ENCODE data around the gene PLS3.

Gene PLS3

DNA sequence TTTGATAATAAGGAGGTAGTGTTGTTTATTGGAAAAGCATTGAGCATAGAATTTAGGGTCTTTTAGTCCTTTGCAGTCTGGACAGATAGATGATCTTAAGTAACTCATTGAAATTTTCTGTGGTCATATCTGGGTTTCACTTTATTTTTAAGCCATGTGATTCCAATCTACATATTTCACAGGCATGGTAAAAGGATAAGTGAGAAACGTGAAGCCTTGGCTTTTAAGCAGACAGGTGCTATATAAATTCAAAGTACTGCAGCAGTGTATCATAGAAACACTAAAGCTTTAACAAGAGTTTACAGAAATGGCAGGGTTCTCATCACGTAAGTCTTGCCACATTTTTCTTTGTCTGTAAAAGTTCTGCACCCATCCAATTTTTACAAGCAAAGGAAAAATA is 4.9 kb downstream of the PLS3 start:
- Histone ChIP-seq H3K4me3 (ENCODE audit: low read depth, low read length) (0 out of 2 replicates have a peak overlapping the region, but pooled peaks have one; percentile 29), H3K27me3 (ENCODE audit: insufficient read depth, low read length) (no peaks in the 10 kb centered on the region), H3K79me2 (ENCODE audit: control insufficient read depth, insufficient read depth, low read length, unreplicated experiment) (peaks cover 87% of the 10 kb centered on the region), H3K27ac (ENCODE audit: low read depth, low read length) (no peak overlapping the region), H2AFZ (ENCODE audit: low read length, unreplicated experiment) (no peak overlapping the region), H3K4me1 (ENCODE audit: control insufficient read depth, insufficient read depth, low read length, unreplicated experiment) (peaks cover 28% of the 10 kb centered on the region), H3K36me3 (ENCODE audit: insufficient read depth, low read length) (no peaks in the 10 kb centered on the region)

GRCh38 chrX:115571712-115572111 is 10.7 kb downstream of the PLS3 start:
- H2AFZ ChIP-seq (ENCODE audit: low read length, unreplicated experiment): no peak overlapping the region
- peak overlapping the region; percentile 51 for H3K27ac ChIP-seq (ENCODE audit: low read depth, low read length)
- peaks cover 77% of the 10 kb centered on the region for H3K79me2 ChIP-seq (ENCODE audit: control insufficient read depth, insufficient read depth, low read length, unreplicated experiment)

DNA sequence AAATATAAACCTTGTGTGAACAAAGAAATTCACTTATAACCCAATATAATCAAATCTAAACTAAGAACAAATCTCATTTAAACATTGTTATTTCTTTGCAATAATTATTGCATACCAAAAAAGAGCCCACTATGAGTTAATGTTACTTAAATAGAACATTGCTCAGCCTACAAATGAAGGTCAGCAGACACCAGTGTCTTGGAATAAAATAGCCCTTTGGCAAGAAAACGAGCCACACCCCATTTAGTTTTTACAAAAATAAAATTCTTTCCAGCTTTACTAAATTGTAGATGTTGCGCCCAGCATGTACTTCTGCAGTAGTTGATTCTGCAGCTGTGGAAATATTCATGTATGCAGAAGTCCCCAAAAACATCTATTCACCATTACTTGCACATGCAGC is 12.2 kb downstream of the PLS3 start:
- H3K79me2 ChIP-seq (ENCODE audit: control insufficient read depth, insufficient read depth, low read length, unreplicated experiment): peaks cover 78% of the 10 kb centered on the region
- H2AFZ ChIP-seq (ENCODE audit: low read length, unreplicated experiment): no peak overlapping the region

More at GRCh38 chrX:115571712-115572111, 10.7 kb downstream of the PLS3 start:
- 0 out of 2 replicates have a peak, but pooled peaks cover 6% of the 10 kb centered on the region for H3K36me3 ChIP-seq (ENCODE audit: insufficient read depth, low read length)
- H3K4me3 ChIP-seq (ENCODE audit: low read depth, low read length): no peak overlapping the region
- H3K4me1 ChIP-seq (ENCODE audit: control insufficient read depth, insufficient read depth, low read length, unreplicated experiment): peaks cover 12% of the 10 kb centered on the region
- no peaks in the 10 kb centered on the region for H3K27me3 ChIP-seq (ENCODE audit: insufficient read depth, low read length)

DNA sequence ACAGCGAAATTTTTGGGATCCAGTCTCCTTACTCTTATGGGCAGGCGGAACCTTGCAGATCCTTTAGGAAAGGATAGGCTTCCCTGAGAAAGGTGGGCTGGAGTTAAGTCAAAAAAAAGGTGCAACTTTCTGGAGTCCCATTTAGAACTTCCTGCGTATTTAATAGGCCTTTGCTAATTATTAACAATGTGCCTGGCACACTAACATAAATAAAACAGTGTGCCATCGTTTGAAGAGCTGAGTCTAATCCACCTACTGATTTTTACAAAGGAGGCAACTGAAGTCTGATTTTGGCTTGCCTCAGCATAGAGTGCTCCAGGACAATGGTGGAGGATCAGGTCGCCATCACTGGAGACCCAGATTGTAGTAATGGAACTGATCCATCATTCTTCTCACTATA is 15.7 kb downstream of the PLS3 start:
- Histone ChIP-seq H3K27ac (ENCODE audit: low read depth, low read length) (no peak overlapping the region), H3K36me3 (ENCODE audit: insufficient read depth, low read length) (0 out of 2 replicates have a peak, but pooled peaks cover 8% of the 10 kb centered on the region), H2AFZ (ENCODE audit: low read length, unreplicated experiment) (no peak overlapping the region), H3K27me3 (ENCODE audit: insufficient read depth, low read length) (no peaks in the 10 kb centered on the region), H3K4me3 (ENCODE audit: low read depth, low read length) (no peak overlapping the region), H3K79me2 (ENCODE audit: control insufficient read depth, insufficient read depth, low read length, unreplicated experiment) (peaks cover 80% of the 10 kb centered on the region), H3K4me1 (ENCODE audit: control insufficient read depth, insufficient read depth, low read length, unreplicated experiment) (peaks cover 16% of the 10 kb centered on the region)

More for the DNA sequence above, 12.2 kb downstream of the PLS3 start:
- Histone ChIP-seq H3K36me3 (ENCODE audit: insufficient read depth, low read length) (0 out of 2 replicates have a peak, but pooled peaks cover 8% of the 10 kb centered on the region), H3K4me3 (ENCODE audit: low read depth, low read length) (no peak overlapping the region), H3K27me3 (ENCODE audit: insufficient read depth, low read length) (no peaks in the 10 kb centered on the region), H3K4me1 (ENCODE audit: control insufficient read depth, insufficient read depth, low read length, unreplicated experiment) (peaks cover 12% of the 10 kb centered on the region), H3K27ac (ENCODE audit: low read depth, low read length) (no peak overlapping the region)

DNA sequence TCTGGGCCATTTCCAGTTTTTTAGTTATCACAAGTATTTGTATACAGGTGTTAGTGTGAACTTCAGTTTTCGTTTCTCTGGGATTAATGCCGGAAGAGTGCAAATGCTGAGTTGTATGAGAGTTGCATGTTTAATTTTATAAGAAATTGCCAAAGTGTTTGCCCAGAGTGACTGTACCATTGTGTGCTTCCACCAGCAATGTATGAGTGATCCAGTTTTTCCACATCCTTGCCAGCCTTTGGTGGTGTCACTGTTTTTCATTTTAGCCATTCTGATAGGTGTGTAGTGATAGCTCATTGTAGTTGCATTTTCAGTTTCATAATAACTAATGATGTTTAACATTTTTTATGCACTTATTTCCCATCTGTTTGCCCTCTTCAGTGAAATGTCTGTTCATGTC is 18.4 kb downstream of the PLS3 start:
- Histone ChIP-seq H3K27ac (ENCODE audit: low read depth, low read length) (no peak overlapping the region), H2AFZ (ENCODE audit: low read length, unreplicated experiment) (no peak overlapping the region), H3K36me3 (ENCODE audit: insufficient read depth, low read length) (0 out of 2 replicates have a peak, but pooled peaks cover 8% of the 10 kb centered on the region), H3K27me3 (ENCODE audit: insufficient read depth, low read length) (no peaks in the 10 kb centered on the region), H3K4me3 (ENCODE audit: low read depth, low read length) (no peak overlapping the region), H3K79me2 (ENCODE audit: control insufficient read depth, insufficient read depth, low read length, unreplicated experiment) (peaks cover 81% of the 10 kb centered on the region), H3K4me1 (ENCODE audit: control insufficient read depth, insufficient read depth, low read length, unreplicated experiment) (peaks cover 30% of the 10 kb centered on the region)

DNA sequence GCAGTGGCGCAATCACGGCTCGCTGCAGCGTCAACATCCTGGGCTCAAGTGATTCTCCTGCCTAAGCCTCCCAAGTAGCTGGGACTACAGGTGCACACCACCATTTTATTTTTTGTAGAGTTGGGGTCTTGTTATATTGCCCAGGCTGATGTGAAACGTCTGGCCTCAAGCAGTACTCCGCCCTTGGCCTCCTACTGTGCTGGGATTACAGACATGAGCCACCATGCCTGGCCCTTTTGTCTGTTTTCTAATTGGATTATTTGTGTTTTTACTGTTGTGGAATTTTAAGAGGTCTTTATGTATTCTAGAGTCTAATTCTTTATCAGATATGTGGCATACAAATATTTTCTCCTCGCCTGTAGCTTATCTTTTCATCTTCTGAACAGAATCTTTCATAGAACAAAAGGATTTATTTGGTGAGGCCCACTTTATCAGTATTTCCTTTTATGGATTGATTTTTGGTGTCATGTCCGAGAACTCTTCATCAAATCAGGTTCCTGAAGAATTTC is 18.9 kb downstream of the PLS3 start:
- Histone ChIP-seq H3K4me3 (ENCODE audit: low read depth, low read length) (no peak overlapping the region), H3K4me1 (ENCODE audit: control insufficient read depth, insufficient read depth, low read length, unreplicated experiment) (peaks cover 34% of the 10 kb centered on the region), H3K36me3 (ENCODE audit: insufficient read depth, low read length) (0 out of 2 replicates have a peak, but pooled peaks cover 8% of the 10 kb centered on the region), H3K27ac (ENCODE audit: low read depth, low read length) (no peak overlapping the region), H3K27me3 (ENCODE audit: insufficient read depth, low read length) (no peaks in the 10 kb centered on the region), H3K79me2 (ENCODE audit: control insufficient read depth, insufficient read depth, low read length, unreplicated experiment) (peaks cover 83% of the 10 kb centered on the region), H2AFZ (ENCODE audit: low read length, unreplicated experiment) (no peak overlapping the region)

DNA sequence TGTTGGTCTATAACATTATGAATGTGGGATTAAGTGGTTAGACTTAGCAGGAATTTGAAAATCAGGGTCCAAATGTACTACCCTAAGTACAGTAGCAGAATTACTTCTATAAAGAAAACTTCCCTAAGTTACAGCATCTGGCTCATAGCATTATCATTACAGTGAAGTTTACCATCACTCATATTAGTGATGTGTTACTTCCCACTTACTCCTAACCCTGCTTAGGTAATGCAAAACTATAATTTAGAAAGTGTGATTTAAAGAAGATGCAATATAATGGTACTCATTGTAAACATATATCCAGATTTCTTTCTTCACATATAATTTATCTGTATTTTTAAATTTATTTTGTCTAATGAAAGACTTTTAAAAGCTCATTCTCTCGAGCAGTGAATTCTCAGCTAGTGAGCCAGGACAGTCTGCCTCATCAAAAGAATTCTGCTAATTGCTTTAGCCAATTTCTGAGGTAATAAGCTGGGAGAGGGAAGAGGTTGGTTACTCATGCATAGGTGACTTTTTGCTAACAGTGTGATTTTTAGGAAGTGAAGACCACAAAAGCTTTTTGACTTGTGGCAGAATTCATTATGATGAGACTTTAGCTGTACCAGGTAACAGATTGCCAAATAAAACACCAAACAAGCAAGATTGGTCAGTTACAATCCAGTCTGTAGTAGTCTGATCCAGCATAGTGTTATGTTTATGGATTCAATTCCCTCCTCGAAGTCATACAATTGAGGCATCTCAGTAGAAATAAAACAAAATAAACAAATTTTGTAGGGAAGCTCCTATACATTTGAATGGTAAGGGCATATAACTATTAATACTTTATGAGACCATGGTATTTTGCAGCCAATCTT is 21.0 kb downstream of the PLS3 start:
- Histone ChIP-seq H3K4me1 (ENCODE audit: control insufficient read depth, insufficient read depth, low read length, unreplicated experiment) (peaks cover 34% of the 10 kb centered on the region), H3K4me3 (ENCODE audit: low read depth, low read length) (no peak overlapping the region), H3K79me2 (ENCODE audit: control insufficient read depth, insufficient read depth, low read length, unreplicated experiment) (peaks cover 82% of the 10 kb centered on the region), H3K27me3 (ENCODE audit: insufficient read depth, low read length) (no peaks in the 10 kb centered on the region), H3K27ac (ENCODE audit: low read depth, low read length) (peak overlapping the region; percentile 44), H3K36me3 (ENCODE audit: insufficient read depth, low read length) (no peaks in the 10 kb centered on the region), H2AFZ (ENCODE audit: low read length, unreplicated experiment) (no peak overlapping the region)

DNA sequence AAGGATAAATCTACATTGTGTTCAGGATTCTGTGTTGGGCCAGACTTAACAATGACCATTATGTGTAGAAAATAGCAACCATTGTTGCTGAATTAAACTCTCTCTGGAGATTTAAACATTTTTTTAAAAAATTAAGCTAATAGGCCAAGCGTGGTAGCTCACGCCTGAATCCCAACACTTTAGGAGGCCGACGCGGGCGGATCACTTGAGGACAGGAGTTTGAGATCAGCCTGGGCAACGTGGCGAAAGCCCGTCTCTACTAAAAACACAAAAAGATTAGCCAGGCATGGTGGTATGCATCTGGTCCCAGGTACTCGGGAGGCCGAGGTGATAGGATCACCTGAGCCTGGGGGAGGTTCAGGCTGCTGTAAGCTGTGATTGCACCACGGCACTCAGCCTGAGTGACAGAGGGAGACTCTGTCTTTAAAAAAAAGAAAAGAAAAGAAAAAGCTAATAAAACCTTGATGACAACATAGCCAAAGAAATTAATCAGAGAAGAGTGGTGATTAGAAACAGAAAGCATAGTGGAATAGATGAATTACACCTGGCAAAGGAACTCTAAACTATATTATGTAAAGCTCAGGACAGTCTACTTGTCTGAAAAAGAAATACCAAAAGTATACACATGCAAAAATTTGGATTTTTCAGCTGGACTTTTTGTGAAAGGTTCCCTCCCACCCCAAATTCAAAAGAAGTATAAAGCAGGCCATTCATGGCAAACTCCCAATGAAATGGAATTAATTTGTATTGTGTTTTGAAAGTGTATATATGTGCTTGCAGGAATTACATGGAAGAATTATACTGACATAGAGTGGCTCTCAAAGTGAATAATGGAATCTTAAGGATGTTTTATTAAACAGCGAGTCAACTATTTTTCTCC is 21.9 kb downstream of the PLS3 start:
- H3K79me2 ChIP-seq (ENCODE audit: control insufficient read depth, insufficient read depth, low read length, unreplicated experiment): peaks cover 79% of the 10 kb centered on the region
- peaks cover 34% of the 10 kb centered on the region for H3K4me1 ChIP-seq (ENCODE audit: control insufficient read depth, insufficient read depth, low read length, unreplicated experiment)
- H3K36me3 ChIP-seq (ENCODE audit: insufficient read depth, low read length): no peaks in the 10 kb centered on the region
- H3K27ac ChIP-seq (ENCODE audit: low read depth, low read length): peak overlapping the region; percentile 67
- H2AFZ ChIP-seq (ENCODE audit: low read length, unreplicated experiment): no peak overlapping the region
- no peaks in the 10 kb centered on the region for H3K27me3 ChIP-seq (ENCODE audit: insufficient read depth, low read length)
- H3K4me3 ChIP-seq (ENCODE audit: low read depth, low read length): peak overlapping the region; percentile 65

DNA sequence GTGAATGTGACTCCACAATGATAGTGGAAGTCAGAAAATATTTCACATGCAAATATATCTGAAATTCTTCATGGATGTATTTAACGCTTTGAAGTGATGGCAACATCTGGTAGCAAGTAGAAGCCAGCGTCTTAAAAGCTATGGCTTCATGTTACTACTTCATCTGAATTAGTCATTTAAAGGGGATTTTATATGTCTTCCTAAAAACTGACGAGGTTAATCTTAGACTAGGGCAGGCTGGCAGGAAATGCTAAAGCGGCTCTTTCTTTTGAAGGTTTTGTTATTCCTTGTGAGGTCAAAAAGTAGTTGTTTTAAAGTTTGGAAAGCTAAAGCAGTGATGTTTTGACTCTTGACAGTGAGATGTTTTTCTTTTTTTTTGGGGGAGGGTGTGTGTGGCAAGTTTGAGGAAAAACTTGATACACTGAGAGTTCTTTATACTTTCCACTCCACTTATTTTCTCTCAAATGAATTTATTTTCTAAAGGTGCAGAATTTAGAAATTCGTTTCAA is 22.6 kb downstream of the PLS3 start:
- H3K4me3 ChIP-seq (ENCODE audit: low read depth, low read length): peak overlapping the region; percentile 65
- peaks cover 34% of the 10 kb centered on the region for H3K4me1 ChIP-seq (ENCODE audit: control insufficient read depth, insufficient read depth, low read length, unreplicated experiment)
- H3K79me2 ChIP-seq (ENCODE audit: control insufficient read depth, insufficient read depth, low read length, unreplicated experiment): peaks cover 83% of the 10 kb centered on the region

DNA sequence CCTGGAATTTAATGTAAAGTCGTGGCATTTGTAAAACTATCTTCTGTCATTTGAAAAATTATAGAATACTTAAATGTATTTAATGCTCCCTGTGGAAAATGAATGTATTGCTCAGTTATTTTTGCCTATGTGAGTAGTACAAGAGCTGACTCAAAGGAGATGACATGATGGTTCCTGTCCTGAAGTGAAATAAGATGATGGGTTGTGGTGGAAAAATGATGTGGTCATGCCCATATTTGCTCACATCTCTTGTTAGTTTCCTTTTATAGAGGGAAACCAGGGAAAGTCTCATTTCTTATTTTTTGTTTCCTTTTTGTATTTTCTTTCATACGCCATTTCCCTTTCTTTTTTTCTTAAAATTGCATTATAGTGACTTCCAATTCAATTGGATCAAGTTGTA is 23.7 kb downstream of the PLS3 start:
- Histone ChIP-seq H3K4me3 (ENCODE audit: low read depth, low read length) (peak overlapping the region; percentile 45; the same call in 1 of the 2 replicates), H3K36me3 (ENCODE audit: insufficient read depth, low read length) (no peaks in the 10 kb centered on the region), H3K79me2 (ENCODE audit: control insufficient read depth, insufficient read depth, low read length, unreplicated experiment) (peaks cover 86% of the 10 kb centered on the region), H3K27ac (ENCODE audit: low read depth, low read length) (peak overlapping the region; percentile 67), H2AFZ (ENCODE audit: low read length, unreplicated experiment) (no peak overlapping the region), H3K27me3 (ENCODE audit: insufficient read depth, low read length) (no peaks in the 10 kb centered on the region), H3K4me1 (ENCODE audit: control insufficient read depth, insufficient read depth, low read length, unreplicated experiment) (peaks cover 34% of the 10 kb centered on the region)

More for the DNA sequence above, 22.6 kb downstream of the PLS3 start:
- Histone ChIP-seq H2AFZ (ENCODE audit: low read length, unreplicated experiment) (no peak overlapping the region), H3K27ac (ENCODE audit: low read depth, low read length) (peak overlapping the region; percentile 67), H3K27me3 (ENCODE audit: insufficient read depth, low read length) (no peaks in the 10 kb centered on the region), H3K36me3 (ENCODE audit: insufficient read depth, low read length) (no peaks in the 10 kb centered on the region)

Data from ACC112 (cell line).